GM12878 (cell line): ENCODE data around the gene ZBTB22. TPM values are rescaled to one million over a fixed set of nuclear protein-coding genes. Genes with fewer than 3 reads are reported as not detected.

Experiments
- CEBPZ ChIP-seq: fragments of 150-350 bp; IDR thresholded peaks from 2 replicates; pipeline ENCODE4 v1.6.1; 2016; ENCODE audit warnings: low read depth, low read length
- E4F1 ChIP-seq: fragments of 450-650 bp; IDR thresholded peaks from 2 replicates; pipeline ENCODE4 v1.6.1; 2018; ENCODE audit warnings: borderline replicate concordance, mild to moderate bottlenecking; ENCODE audit not compliant: partially characterized antibody
- HCFC1 ChIP-seq: fragments of 150-350 bp; IDR thresholded peaks from 2 replicates; pipeline ENCODE4 v1.6.1; 2014; ENCODE audit warnings: low read length
- HSF1 ChIP-seq: fragments of 150-350 bp; IDR thresholded peaks from 2 replicates; pipeline ENCODE4 v1.6.1; 2014; ENCODE audit warnings: mild to moderate bottlenecking, low read depth, low read length
- KLF5 ChIP-seq: fragments of 450-650 bp; IDR thresholded peaks from 2 replicates; pipeline ENCODE4 v1.6.1; 2014; ENCODE audit warnings: mild to moderate bottlenecking; ENCODE audit not compliant: partially characterized antibody
- MLLT1 ChIP-seq: fragments of 450-650 bp; IDR thresholded peaks from 2 replicates; pipeline ENCODE4 v1.6.1; 2016; ENCODE audit warnings: mild to moderate bottlenecking
- MYB ChIP-seq: fragments of 150-350 bp; IDR thresholded peaks from 2 replicates; pipeline ENCODE4 v1.6.1; 2014; ENCODE audit warnings: mild to moderate bottlenecking, low read depth, low read length, borderline replicate concordance
- NR2C2 ChIP-seq: IDR thresholded peaks from 2 replicates; pipeline ENCODE4 v1.6.1; 2011; ENCODE audit warnings: borderline replicate concordance, low read depth; ENCODE audit not compliant: control insufficient read depth, insufficient read length
- RELA ChIP-seq: fragments of 450-650 bp; IDR thresholded peaks from 2 replicates; pipeline ENCODE4 v1.8.0; 2014; ENCODE audit warnings: borderline replicate concordance; ENCODE audit not compliant: partially characterized antibody
- SIX5 ChIP-seq: IDR thresholded peaks from 2 replicates; pipeline ENCODE4 v1.6.1; 2011; ENCODE audit warnings: mild to moderate bottlenecking, low read depth, low read length, moderate library complexity; ENCODE audit not compliant: severe bottlenecking
- SREBF1 ChIP-seq: IDR thresholded peaks from 2 replicates; pipeline ENCODE4 v1.6.1; 2012; ENCODE audit warnings: mild to moderate bottlenecking, low read length
- SUZ12 ChIP-seq: fragments of 200-600 bp; sonication (generic); IDR thresholded peaks from one replicate; pipeline ENCODE4 v1.6.1; 2018; ENCODE audit warnings: antibody characterized with exemption, mild to moderate bottlenecking; ENCODE audit not compliant: unreplicated experiment
- TCF12 ChIP-seq: IDR thresholded peaks from 2 replicates; pipeline ENCODE4 v1.6.1; 2011; ENCODE audit warnings: low read depth, mild to moderate bottlenecking, low read length
- polyA plus RNA-seq, 11 experiments: library from polyadenylated mRNA; depleted of rRNA in 4 of 11; unstranded in 6 of 11; stranded (reverse) in 5 of 11; fragments of >200 nt; fragmentation: Nextera tagmentation in 4 of 11; fragmentation: Illumina TruSeq in 1 of 11; extraction: Ambion mirVana in 4 of 11; extraction: Trizol in 1 of 11; gene quantifications; 1 replicate in 1 of 11; 2 replicates in 10 of 11; pipeline versions ENCODE4 v1.2.1 to v1.2.3, GENCODE V29; 2011 to 2016; ENCODE audit warnings: inconsistent platforms in 2 of 11, missing spikeins in 2 of 11, low read depth in 1 of 11
- total RNA-seq, 4 experiments: library from RNA; depleted of rRNA in 3 of 4; stranded (reverse); fragments of >200 nt in 3 of 4; fragmentation: Illumina TruSeq in 1 of 4; extraction: Trizol in 1 of 4; gene quantifications; 2 replicates each; pipeline versions ENCODE4 v1.2.1 to v1.2.3, GENCODE V29; 2013 to 2021

ZBTB22 gene
- total and polyA plus RNA-seq, 10 of the 15 experiments (the other 5 are each of a cell fraction or from before 2014, with no cell fraction given), result 0.11 to 9.9 (median 4.8) TPM

- no peak for TF ChIP-seq MLLT1
- TF ChIP-seq TCF12, result no peak
- peak; percentile 90 for TF ChIP-seq HCFC1
- TF ChIP-seq KLF5, result peak; percentile 68
- TF ChIP-seq NR2C2, result peak; percentile 84
- peak; percentile 90 for TF ChIP-seq SIX5
- peak; percentile 60 for TF ChIP-seq E4F1
- peak; percentile 83 for TF ChIP-seq SREBF1
- peak; percentile 45 for TF ChIP-seq RELA
- no peak for TF ChIP-seq HSF1
- no peak for TF ChIP-seq CEBPZ
- TF ChIP-seq SUZ12, result no peak
- TF ChIP-seq MYB, result no peak
These were observed 28.4 kb downstream of the ZBTB22 start, which contains the start of the genes PFDN6 and WDR46 (continued) for GRCh38 chr6:33288921-33289783.
